HCT116 (cell line): ENCODE results near the gene ESAM. TPM values are rescaled to one million over a fixed set of nuclear protein-coding genes. Genes with fewer than 3 reads are reported as not detected.

Experiments
- ATAC-seq: fragments of 200-7000 bp; cut with Tn5 transposase; 2 replicates; pipeline ENCODE4 v1.9.1; 2020; ENCODE audit warnings: mild to moderate bottlenecking, moderate library complexity
- BruUV-seq: library from RNA; stranded (reverse); fragments of 400-500 nt; replicated peaks from 2 replicates; lab custom pipeline; 2021; lab: Mats Ljungman, UMichigan
- CTCF ChIA-PET: fragments of 300-600 bp; sonication (Branson Sonifier 250); formaldehyde crosslinking; loops from one replicate; lab custom pipeline; 2021; ENCODE audit warnings: antibody characterized with exemption; lab: Charles Lee
- POLR2A ChIA-PET: fragments of 300-600, 350-600 bp; sonication (Branson Sonifier 250); formaldehyde crosslinking; loops from one replicate; lab custom pipeline; 2021; ENCODE audit warnings: antibody characterized with exemption; lab: Charles Lee
- RAD21 ChIA-PET, 2 experiments: fragments of 300-600 bp; sonication (Branson Sonifier 250); formaldehyde crosslinking; loops; one replicate each; lab custom pipeline; 2023; ENCODE audit warnings: low total read pairs in 2 of 2; ENCODE audit not compliant: uncharacterized antibody in 2 of 2, unreplicated experiment in 2 of 2, low non-redundant PET in 1 of 2; lab: Charles Lee
- DNase-seq: peaks from one replicate; pipeline ENCODE4 v3.0.0-alpha.2; 2010; ENCODE audit warnings: low read depth, low spot score
- H2AFZ ChIP-seq: fragments of 200-600 bp; shearing (Covaris generic), sonication (generic); 2 replicates; pipeline ENCODE4 v1.6.1; 2017; ENCODE audit warnings: low read depth, mixed run types, mixed read lengths, antibody characterized with exemption, low read length; ENCODE audit not compliant: poor library complexity, severe bottlenecking
- H3K27ac ChIP-seq: 2 replicates; pipeline ENCODE4 v1.5.1; 2012; ENCODE audit warnings: low read depth, low read length
- H3K27me3 ChIP-seq: fragments of 200-600 bp; sonication (generic); 2 replicates; pipeline ENCODE4 v1.6.1; 2016; ENCODE audit warnings: mixed run types, low read length, mixed read lengths; ENCODE audit not compliant: insufficient read depth
- H3K36me3 ChIP-seq, 2 experiments: fragments of 200-500 bp in 1 of 2; fragments of 200-600 bp in 1 of 2; sonication (Bioruptor generic) in 1 of 2; sonication (generic) in 1 of 2; 2 replicates each; pipeline versions ENCODE4 v1.5.1 to v1.6.1; 2014 to 2016; ENCODE audit warnings: low read length in 2 of 2, inconsistent platforms in 1 of 2, mixed read lengths in 1 of 2, mixed run types in 1 of 2; ENCODE audit not compliant: insufficient read depth in 2 of 2, control insufficient read depth in 1 of 2
- H3K4me1 ChIP-seq, 2 experiments: fragments of 200-600 bp in 1 of 2; sonication (generic) in 1 of 2; 2 replicates each; pipeline versions ENCODE4 v1.5.1 to v1.6.1; 2012 to 2017; ENCODE audit warnings: low read length in 2 of 2, inconsistent platforms in 1 of 2, mild to moderate bottlenecking in 1 of 2, mixed read lengths in 1 of 2, mixed run types in 1 of 2, moderate library complexity in 1 of 2; ENCODE audit not compliant: insufficient read depth in 2 of 2, control insufficient read depth in 1 of 2
- H3K4me2 ChIP-seq: fragments of 200-600 bp; sonication (generic); 2 replicates; pipeline ENCODE4 v1.6.1; 2017; ENCODE audit warnings: mixed run types, low read length, mixed read lengths
- H3K4me3 ChIP-seq, 2 experiments: fragments of 200-600 bp in 1 of 2; sonication (generic) in 1 of 2; replicated peaks in 1 of 2; 2 replicates each; pipeline ENCODE4 v1.5.1; 2011 to 2016; ENCODE audit warnings: low read length in 2 of 2, control low read depth in 1 of 2, low read depth in 1 of 2, mild to moderate bottlenecking in 1 of 2, mixed read lengths in 1 of 2, mixed run types in 1 of 2
- H3K79me2 ChIP-seq: fragments of 200-600 bp; sonication (generic); 2 replicates; pipeline ENCODE4 v1.6.1; 2017; ENCODE audit warnings: mild to moderate bottlenecking, mixed run types, low read length, moderate library complexity, mixed read lengths; ENCODE audit not compliant: insufficient read depth
- H3K9ac ChIP-seq: fragments of 200-600 bp; sonication (generic); 2 replicates; pipeline ENCODE4 v1.6.1; 2016; ENCODE audit warnings: low read length, mixed read lengths
- H3K9me2 ChIP-seq: fragments of 200-600 bp; sonication (generic), shearing (Covaris generic); 2 replicates; pipeline ENCODE4 v1.6.1; 2017; ENCODE audit warnings: mixed run types, mild to moderate bottlenecking, moderate library complexity; ENCODE audit not compliant: insufficient read depth
- H3K9me3 ChIP-seq, 2 experiments: fragments of 200-500 bp in 1 of 2; fragments of 200-600 bp in 1 of 2; sonication (Bioruptor generic) in 1 of 2; sonication (generic) in 1 of 2; 2 replicates each; pipeline ENCODE4 v1.6.1; 2014 to 2017; ENCODE audit warnings: low read length in 2 of 2, mixed read lengths in 2 of 2, inconsistent platforms in 1 of 2, low read depth in 1 of 2, mild to moderate bottlenecking in 1 of 2, mixed run types in 1 of 2, moderate library complexity in 1 of 2; ENCODE audit not compliant: control insufficient read depth in 1 of 2, insufficient read depth in 1 of 2
- H4K20me1 ChIP-seq: fragments of 200-600 bp; sonication (generic), shearing (Covaris generic); 2 replicates; pipeline ENCODE4 v1.6.1; 2017; ENCODE audit warnings: mixed run types, mild to moderate bottlenecking, moderate library complexity; ENCODE audit not compliant: insufficient read depth
- CBX3 ChIP-seq: IDR thresholded peaks from 2 replicates; pipeline ENCODE4 v1.6.1; 2012; ENCODE audit warnings: low read depth
- EGR1 ChIP-seq: IDR thresholded peaks from 2 replicates; pipeline ENCODE4 v1.6.1; 2012; ENCODE audit warnings: low read depth
- JUND ChIP-seq: IDR thresholded peaks from 2 replicates; pipeline ENCODE4 v1.6.1; 2012
- POLR2AphosphoS5 ChIP-seq: IDR thresholded peaks from 2 replicates; pipeline ENCODE4 v1.6.1; 2011; ENCODE audit warnings: mild to moderate bottlenecking, low read depth, low read length, moderate library complexity
- SIN3A ChIP-seq: IDR thresholded peaks from 2 replicates; pipeline ENCODE4 v1.6.1; 2012; ENCODE audit warnings: low read depth
- YY1 ChIP-seq: IDR thresholded peaks from 2 replicates; pipeline ENCODE4 v1.6.1; 2011; ENCODE audit warnings: low read length, low read depth, moderate library complexity, mild to moderate bottlenecking; ENCODE audit not compliant: insufficient replicate concordance; ENCODE audit errors: extremely low read depth
- ZFX ChIP-seq: fragments of 450-650 bp; IDR thresholded peaks from 2 replicates; pipeline ENCODE4 v1.6.1; 2017
- intact Hi-C: fragments of 100-400 bp; cut with micrococcal nuclease; formaldehyde crosslinking; loops from 2 replicates; pipeline ENCODE4 v1.10.0; 2022
- total RNA-seq: library from RNA; stranded (reverse); gene quantifications from one replicate; pipeline ENCODE4 v1.2.1, GENCODE V29; 2021; ENCODE audit not compliant: unreplicated experiment
- TF ChIP-seq, protein P1 (sequence below): IDR thresholded peaks from 2 replicates; pipeline ENCODE4 v1.6.1; 2012

The ESAM gene
- total RNA-seq, 1 experiment from 2014 or later = 6.1 TPM

DNA sequence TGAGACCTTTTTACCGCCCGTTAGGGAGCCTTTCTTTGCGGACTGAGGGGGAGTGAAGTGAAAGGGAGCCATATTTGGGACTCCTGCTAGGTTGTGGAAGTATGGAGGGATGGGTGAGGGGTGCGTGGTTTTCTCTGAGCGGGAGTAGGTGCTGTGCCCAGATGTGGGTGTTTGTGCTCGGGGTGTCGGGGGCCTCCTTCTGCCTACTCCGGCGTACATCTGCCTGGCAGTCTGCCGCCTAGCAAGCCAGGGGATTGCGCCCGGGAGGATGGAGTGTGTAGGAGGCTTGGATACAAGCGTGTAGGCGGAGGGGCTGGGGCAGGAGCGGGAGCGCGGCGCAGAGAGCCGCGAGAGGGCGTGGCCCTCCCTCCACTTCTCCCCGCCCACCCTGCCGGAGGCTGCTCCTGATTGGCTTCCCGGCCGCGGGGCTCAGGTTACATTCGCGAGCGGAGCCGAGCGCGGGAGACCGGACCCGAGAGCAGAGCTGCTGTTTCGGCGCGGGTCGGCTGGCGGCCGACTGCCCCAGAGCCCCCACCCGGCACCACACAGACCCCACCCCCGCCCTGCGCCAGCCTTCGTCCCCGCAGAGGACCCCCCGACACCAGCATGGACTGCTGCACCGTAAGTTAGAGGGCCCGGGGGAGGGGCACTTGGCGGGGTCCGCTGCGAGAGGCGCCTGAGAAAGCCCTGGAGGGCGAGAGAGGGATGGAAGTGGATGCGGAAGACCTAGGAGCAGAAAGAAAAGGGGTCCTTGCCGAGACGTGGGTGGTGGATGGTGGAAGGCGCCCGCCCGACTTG lies 22.4 kb downstream of the ESAM start, which contains the start of gene NRGN:
TSS of gene NRGN (plus strand) at position 464 of the 798 bp plus-strand sequence. CDS start at position 607, 143 bp downstream.
- no peaks in the 10 kb centered on the region for H3K9me3 ChIP-seq
- H3K4me3 ChIP-seq = peak within 1 kb of the TSS; percentile 65 to 84
- ChIA-PET CTCF (interaction anchor here (0.8 to 1.1 kb wide), 2 partner anchors 9 to 97 kb away, joined by 3 read pairs; no protein-coding TSS in a partner anchor), RAD21 (interaction anchor here in 1 of 2 experiments (0.7 kb wide), 1 partner anchor 54 kb away, joined by 3 read pairs; no protein-coding TSS in a partner anchor), POLR2A (interaction anchor here (0.9 kb wide), 1 partner anchor 15 kb away, joined by 3 read pairs; no protein-coding TSS in a partner anchor)
- ATAC-seq (peak; percentile 95), DNase-seq (peak; percentile 66)
- peaks cover 7% of the 10 kb centered on the region; the same call in 1 of the 2 replicates for H3K27me3 ChIP-seq
- peak within 1 kb of the TSS; percentile 37 for H3K27ac ChIP-seq
- peak within 1 kb of the TSS; percentile 64 for H3K9ac ChIP-seq
- no peaks in the 10 kb centered on the region for H3K9me2 ChIP-seq
- TF ChIP-seq ZFX (no peak), EGR1 (no peak; the same call in 1 of the 2 replicates), CBX3 (no peak), JUND (no peak), YY1 (no peak), POLR2AphosphoS5 (peak; percentile 35; the same call in 1 of the 2 replicates), SIN3A (0 out of 2 replicates have a peak, but pooled peaks have one; percentile 26)
- TF ChIP-seq, protein P1, sequence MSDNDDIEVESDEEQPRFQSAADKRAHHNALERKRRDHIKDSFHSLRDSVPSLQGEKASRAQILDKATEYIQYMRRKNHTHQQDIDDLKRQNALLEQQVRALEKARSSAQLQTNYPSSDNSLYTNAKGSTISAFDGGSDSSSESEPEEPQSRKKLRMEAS = no peak
- BruUV-seq = no TSS peak
- no peaks in the 10 kb centered on the region for H4K20me1 ChIP-seq
- H3K36me3 ChIP-seq = no peaks in the 10 kb centered on the region
- H3K79me2 ChIP-seq = 0 out of 2 replicates have a peak, but pooled peaks cover 5% of the 10 kb centered on the region
- H3K4me1 ChIP-seq = peaks cover 3 to 15% of the 10 kb centered on the region in 2 experiments; a peak in 3 of 4 replicates
- peak within 1 kb of the TSS; percentile 100 for H3K4me2 ChIP-seq
- intact Hi-C loops = no loop called here
- H2AFZ ChIP-seq = peak within 1 kb of the TSS; percentile 68
